NCI-H2107 treated with DMSO at 0.1 percent for 48 hours (cell line): Measurements from ENCODE around the gene HIC1.

Experiments used
- DNase-seq: peaks from one replicate; lab custom pipeline; 2025; ENCODE audit not compliant: unreplicated experiment; lab: John Stamatoyannopoulos, UW

HIC1 gene

DNA sequence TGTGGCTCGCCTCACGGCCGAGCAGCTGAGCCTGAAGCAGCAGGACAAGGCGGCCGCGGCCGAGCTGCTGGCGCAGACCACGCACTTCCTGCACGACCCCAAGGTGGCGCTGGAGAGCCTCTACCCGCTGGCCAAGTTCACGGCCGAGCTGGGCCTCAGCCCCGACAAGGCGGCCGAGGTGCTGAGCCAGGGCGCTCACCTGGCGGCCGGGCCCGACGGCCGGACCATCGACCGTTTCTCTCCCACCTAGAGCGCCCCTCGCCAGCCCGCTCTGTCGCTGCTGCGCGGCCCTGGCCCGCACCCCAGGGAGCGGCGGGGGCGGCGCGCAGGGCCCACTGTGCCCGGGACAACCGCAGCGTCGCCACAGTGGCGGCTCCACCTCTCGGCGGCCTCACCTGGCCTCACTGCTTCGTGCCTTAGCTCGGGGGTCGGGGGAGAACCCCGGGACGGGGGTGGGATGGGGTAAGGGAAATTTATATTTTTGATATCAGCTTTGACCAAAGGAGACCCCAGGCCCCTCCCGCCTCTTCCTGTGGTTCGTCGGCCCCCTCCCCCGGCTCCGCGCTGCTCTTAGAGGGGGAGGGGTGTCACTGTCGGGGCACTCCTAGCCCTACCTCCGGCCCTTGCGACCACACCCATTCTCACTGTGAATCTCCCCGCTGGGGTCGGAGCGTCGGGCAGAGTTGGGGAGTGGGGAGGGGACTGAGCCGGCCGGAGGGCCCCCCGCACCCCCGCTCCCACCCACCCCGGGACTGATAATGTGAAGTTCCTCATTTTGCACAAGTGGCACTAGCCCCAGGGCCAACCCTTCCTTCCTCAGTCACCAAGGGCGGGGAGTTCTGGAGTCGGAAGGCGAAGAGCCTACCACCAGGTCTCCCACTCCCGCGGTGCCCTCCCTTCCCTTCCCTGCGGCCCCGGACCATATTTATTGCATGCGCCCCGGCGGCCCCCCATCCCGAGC is 4.0 kb downstream of the HIC1 start:
- no peak for DNase-seq

DNA sequence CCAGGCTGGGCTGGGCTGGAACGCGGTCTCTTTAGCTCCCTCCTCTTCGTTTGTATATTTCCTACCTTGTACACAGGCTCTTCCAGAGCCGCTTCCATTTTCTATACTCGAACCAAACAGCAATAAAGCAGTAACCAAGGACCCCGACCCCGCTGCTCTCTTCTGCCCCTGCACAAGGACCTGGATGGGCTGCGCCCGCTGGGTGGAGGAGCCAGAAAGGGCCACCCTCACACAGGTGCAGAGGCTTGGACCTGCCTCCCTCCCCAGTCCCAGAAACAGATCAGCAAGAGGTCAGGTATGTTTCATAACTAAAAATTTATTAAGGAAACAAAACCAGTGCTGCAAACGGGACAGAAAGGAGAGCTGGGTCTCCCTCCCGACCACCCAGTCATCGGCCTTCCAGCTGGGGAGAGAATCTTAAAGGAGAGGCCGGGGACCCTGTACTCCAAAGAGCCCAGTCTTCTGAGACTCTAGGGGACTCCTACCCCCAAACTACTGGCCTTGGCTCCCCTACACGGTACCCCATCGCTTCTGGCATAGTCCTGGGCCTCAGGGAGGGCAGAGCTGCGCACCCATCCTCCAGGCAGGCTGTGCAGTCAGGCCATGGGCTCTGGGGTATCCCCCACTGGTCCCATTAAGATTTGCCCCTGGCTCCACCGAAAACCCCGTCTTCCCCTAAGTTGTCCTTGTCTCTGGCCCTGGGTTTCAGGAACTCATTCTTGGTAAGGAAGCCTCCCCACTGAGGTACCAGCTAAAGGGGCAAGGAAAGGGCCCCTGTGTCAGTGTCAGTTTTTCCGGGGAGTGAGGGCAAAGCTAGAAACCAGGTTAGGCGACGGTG is 4.9 kb downstream of the HIC1 start:
- DNase-seq = no peak

DNA sequence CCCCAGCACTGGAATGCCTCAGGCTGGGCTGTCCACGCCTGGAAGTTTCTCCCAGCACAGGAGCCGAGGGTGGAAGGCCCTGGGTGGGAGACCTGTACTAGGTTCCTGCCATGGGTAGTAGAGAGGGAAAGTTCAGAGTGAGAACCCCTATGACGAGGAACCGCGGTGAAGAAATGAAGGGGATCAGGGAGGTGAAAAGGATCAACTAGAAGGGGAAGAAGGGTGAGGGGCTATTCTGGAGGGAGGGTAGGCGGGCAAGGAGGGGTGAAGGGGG is 5.4 kb downstream of the HIC1 start:
- no peak for DNase-seq

DNA sequence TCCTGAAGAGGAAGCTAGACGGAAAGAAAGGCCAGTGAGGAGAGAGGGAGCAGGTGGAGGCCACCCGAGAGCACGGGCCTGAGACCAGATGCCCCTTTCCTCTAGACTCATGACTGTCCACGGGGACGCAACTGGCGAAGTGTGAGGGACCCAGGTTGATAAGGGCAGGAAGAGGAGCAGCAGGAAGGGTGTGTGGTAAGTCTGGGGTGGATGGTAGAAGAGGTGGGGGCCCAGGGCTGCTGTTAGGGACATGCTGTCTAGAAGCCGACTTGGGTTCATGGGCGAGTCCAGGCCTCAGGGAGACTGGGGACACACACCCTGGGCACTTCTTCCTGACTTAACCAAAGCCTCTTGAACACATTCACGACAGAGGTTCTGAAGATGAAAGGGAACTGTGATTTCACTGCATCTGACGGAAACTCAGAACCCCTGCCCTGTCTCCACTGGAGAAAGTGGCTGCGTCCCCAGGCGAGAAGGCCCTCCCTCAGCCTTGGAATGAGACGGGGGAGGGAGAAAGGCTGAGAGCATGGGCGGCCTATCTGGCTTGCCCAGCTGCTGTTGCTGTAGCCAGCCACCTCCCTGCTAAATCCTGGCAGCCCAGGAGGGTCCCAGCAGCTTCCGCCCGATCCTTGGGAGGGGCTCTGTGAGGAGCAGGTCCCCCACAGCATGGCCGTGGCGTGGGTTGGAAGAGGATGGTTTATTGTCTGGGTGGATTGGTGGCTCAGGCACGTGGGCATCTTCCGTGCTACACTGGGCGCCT is 6.0 kb downstream of the HIC1 start:
- no peak for DNase-seq

DNA sequence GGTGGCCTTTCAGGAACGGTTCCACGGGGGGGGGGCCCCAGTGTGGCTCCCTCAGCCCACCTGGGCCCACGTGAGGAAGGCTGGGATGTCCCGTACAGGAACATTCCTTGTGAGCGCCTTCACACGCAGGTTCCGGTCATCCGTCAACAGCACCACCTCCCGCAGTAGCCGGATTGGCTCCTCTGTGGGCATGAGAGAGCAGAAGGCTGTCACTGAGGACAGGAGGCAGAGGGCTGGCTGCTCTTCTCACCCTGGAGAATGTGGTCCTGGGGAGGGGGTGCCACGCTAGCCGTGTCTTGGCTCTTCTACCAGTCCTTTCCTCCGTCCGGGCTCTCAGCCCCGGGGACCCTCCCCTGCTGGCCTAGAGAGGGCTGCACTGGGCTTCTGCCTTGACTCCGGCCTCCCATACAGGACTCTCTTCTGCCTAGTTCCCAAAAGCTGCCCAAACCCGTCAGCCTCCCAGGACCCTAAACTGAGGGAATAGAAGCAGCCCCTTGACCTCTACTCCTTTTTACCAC is 6.6 kb downstream of the HIC1 start:
- no peak for DNase-seq

DNA sequence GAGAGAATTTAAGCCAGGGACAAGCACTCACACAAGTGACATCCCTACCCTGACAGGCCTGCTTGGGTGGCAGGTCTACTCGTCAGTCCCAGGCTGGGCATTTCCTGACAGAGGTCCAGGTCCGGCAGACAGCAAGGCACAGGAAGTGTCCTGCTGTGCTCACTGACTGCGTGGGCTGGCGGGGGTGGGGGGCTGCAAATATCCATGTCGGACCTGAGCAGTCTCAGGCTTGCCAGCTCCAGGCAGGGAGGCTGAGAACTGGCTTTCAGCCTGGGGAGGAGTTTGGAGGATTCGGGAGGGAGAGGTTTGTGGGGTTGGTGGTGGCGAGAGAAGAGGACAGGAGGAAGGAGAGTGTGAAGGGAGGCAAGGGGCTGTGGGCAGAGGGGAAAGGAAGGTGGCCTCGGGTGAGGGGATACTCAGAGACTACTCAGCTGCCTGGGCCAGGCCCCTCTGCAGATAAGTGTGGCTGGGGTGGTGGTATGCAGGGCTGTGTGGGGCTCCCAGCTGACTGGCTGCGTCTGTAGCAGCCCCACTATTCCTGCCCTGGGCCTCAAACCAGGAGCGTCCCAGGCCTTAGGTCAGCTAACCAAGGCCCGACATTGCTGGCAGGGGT is 7.8 kb downstream of the HIC1 start:
- no peak for DNase-seq

DNA sequence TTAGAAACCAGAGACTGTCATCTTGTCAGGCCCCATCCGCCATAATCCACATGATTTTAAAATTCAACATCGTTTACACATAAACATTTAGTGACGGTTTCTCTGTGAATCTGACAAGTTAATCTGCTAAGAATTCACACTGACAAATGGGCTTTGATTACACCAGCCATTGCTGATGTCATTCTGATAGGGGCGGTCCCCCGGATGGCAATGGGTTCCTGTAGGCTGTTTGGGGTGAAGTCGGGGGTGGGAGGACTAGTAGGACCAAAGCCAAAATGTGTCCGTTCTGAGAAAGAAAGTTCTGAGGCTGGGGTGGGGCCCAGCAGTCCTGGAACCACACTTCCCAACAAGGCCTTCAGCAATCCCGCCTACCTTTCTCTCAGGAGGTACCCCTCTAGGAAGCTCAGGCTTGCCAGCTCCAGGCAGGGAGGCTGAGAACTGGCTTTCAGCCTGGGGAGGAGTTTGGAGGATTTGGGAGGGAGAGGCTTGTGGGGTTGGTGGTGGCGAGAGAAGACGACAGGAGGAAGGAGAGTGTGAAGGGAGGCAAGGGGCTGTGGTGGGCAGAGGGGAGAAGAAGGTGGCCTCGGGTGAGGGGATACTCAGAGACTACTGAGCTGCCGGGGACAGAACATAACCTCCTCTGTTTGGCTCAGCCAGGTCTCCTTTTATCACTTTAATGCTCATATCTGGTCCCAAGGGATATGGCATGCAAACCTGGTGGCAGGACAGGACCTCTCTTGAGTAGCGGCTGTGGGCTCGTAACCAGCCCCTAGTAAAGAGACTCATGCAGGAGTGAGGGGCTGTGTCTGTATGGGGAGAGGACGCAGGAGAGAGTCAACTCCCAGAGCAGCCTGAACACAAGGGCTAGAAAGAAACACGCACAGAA is 8.6 kb downstream of the HIC1 start:
- no peak for DNase-seq

DNA sequence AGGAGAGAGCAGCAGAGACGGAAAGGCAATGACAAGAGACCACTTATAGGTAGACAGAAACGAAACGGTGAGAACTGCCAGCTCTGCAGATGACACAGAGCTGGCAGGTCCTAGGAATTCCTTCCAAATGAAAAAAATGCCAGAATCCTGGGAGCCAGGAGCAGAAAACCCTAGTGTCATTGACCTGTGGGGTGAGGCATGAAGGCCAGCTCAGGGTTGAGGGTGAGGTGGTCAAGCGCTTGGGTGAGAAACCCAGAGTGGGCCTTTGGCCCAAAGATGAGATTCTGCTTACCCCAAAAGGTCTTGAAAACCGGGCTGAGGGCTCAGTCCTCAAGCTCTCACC is 9.2 kb downstream of the HIC1 start:
- DNase-seq = no peak

DNA sequence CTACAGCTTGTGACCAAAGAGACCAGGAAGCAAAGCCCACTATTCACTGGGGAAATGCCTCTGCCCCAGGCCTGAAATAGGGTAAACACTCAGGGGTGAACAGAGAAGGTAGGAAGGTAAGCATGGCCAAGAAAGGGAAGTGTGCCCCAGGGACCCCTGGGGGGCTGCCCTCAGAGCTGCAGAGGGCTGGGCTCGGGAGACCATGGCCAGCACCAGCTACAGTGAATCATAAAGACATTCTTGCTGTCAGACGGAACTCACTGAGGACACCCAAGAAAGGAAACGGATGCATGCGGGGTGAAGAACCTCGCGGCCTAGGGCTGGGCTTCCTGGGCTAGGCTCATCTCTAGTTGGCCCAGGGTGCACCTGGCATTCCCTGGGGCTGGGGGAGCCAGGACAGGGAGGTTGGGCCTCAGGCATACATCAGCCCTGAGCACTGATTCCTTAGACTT is 9.6 kb downstream of the HIC1 start:
- no peak for DNase-seq

DNA sequence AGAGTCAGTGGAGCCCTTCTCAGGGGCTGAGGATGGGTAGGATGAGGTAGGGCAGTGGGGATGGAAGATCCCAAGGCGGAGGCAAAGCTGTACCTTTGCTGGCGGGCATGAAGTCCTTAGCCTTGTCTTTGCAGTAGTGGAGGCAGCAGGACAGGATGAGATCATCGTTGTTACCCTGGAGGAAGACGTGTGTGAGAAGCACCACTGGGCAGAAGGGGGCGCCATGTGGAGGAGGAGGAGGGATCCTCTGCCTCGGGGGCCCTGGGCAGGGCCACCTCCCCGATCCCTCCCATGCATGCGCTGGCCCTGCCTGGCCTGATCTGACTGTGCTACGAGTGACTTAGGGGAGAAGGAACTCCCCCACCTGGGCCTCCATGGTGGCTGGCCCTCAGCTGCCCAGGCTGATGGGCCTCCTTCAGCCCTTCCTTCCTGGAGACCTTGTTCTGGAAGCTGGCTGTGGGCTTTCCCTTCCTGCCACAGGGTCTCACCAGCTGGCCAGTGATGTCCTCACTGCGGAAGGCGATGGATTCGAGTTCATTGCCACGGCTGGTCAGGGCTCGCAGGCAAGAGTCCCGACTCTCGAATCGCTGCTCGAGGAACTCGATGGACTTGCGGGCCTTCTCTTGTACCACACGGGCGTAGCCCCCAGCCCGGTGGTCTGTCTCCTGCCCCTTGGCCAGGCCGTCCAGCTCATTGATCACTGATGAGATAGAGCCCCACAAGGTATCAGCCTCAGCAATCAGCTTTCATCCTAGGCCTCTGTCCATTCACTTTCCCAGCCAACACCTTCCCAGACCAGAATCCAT is 10.3 kb downstream of the HIC1 start:
- DNase-seq = no peak

DNA sequence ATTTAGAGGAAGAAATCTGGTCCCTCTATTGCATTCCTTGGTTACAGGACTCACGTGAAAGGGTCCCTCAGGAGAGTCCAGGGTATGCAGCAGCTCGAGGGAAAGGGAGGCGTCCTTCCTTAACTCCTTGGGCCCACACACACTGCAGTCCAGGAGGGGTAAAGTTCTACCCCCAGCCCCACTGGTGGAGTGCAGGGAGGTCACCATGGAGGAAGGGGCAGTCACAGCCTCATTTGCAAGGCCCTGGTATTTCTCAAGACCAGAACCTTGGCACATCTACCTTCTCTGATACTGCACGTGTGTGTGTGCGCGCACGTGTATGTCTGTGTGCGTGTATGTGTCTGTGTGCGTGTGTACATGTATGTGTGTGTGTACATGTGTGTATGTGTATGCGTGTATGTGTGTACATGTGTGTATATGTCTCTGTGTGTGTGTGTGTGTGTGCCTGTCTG is 11.1 kb downstream of the HIC1 start:
- DNase-seq = no peak

DNA sequence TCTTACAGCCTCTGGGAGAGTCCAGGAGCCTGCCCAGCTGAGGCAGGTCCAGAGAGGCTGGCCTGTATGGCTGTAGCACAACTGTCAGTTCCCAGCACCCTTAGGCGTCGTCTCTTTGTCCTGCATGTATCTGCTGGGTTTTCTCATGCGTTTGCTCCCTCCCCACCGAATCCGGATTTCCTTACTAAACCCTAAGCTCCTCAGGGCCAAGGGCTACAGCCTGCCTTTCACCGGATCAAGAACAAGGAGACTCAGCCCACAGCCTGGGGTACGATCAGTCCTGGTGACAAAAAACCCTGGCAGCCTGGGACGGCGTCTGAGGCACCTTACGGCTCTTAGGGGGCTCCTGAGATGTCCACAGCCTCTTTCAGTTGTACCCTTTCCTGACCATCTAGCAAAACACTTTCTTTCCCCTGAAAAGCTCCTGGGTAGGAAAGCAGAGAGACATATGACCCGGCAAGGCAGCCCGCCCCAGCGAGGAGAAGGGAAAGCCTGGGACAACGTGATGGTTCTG is 12.2 kb downstream of the HIC1 start:
- no peak for DNase-seq

DNA sequence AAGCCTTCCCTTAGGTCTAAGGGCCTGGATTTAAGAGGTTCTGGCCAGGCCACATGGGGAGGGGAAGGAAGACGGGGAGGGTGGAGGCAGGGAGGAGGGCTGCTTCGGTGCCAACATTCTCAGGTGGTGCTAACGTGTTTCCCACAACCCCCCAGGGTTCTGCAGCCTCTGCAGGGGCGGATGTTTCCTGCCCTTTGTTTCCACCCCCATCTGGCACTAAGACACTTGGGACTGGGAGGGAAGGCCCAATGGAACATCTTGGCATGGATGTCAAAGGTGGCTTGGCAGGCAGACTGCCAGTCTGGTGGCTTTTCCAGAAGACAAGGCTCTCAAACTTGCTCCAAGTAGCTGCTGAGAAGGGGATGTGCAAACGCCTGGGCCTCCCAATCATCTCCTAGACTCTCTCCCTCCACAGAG is 12.7 kb downstream of the HIC1 start:
- no peak for DNase-seq

DNA sequence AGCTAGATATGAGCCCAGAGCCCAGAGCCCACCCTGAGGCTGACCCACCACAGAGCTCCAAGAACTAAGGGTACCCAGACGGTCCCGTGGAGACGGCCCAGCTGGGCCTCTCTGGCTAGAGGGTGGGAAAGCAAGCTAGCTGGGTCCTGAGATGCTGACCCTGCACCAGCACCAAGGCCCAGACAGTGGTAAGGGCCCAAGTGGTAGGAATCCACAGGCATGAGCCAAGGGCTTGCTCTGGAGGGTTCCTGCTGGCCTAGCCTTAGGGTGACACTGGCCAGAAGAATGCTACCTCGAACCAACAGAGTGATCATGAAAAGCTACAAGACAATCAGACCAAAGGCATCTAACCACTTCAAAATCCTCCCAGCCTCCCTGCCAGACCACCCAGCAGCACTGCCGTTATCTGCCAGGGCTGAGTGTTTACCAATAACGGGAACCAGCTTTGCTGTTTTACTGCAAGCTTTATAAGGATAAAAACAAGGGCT is 13.2 kb downstream of the HIC1 start:
- no peak for DNase-seq

DNA sequence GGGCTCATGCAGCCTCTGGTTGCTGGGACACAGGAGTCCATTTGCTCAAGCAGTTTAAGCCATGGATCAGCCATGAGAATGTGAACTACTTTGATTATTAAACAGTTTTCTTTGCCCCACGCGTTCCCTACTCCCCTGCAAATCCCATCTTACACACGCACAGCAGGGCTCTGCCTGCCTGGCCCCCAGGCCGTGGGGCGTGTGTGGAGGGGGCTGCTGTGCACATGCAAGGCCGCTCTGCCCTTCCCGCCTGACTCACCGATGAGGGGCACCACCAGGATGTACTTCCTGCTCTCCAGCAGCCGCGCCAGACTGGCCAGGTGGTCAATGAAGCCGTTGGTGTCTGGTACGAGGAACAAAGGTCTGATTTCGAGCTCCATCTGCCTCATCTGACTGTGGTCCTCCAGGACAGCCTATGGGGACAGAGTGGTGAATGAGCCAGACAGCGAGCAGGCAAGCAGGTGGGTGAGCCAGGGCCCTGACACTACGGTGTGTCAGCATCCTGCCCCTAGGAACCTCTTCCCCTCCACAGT is 13.7 kb downstream of the HIC1 start:
- no peak for DNase-seq

DNA sequence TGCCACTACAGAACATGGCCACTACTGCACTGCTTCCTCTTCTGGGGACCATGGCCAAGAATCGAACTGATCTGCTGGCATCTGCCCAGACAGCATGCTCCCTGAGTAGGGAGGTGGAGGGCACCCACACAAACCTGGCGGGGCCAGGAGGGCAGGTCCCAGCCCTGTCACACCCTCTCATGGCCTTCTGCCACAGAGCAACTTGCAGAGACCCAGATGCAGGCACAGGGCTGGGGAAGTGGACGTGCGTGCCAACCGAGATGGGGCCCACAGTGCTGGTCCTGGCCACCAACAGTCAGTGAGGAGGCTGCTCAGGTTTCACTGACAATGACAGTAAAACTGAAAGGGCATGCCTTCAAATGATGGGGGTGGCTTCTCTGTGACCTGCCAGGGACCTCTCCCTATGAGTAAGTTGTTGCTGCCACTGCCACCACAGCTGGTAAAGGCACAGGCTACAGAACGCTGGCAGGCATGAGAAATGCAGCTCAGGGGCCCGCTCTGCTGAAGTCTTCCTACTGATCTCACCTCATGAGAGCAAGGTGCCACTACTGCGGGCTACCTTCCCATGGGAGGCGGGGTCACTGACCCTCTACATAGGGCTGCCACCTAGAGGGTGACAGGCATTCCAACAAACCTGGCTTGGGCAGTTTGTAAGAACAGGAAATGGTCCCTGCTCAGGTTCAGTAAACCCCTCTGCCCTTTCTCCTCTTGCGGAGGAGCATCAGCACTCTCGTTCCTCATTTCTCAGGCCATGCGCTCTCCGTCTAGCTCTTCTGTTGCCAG is 15.5 kb downstream of the HIC1 start:
- DNase-seq = no peak

DNA sequence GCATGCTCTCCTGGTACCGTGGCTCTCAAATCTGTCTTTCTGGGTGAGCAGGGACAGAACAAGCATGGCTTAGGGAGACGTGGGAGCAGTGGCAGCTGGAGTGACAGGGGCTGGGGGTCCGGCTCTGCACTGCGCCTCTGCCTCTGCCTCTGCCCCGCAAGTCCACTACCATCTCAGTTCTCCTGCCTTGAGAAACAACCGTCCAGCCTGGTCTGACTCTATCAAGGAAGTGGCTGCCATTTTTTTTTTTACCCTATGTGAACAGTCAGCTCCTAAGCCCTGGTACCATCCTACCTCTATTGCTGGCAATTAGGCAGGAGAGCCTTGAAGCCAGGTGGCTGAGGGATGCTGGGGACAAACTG is 16.1 kb downstream of the HIC1 start:
- DNase-seq = no peak
